Type B pancreatic cell (in vitro differentiated cells): ENCODE data around the gene ZMYND8. TPM values are rescaled to one million over a fixed set of nuclear protein-coding genes. Genes with fewer than 3 reads are reported as not detected.

ENCODE experiments used
- DNase-seq: peaks from one replicate; pipeline ENCODE4 v3.0.0; 2021; ENCODE audit warnings: mixed read lengths; ENCODE audit not compliant: unreplicated experiment; ENCODE audit errors: extremely low spot score
- H3K27ac Mint-ChIP-seq: 2 replicates; pipeline ENCODE4 v1.8.0; 2021; ENCODE audit warnings: mild to moderate bottlenecking, mixed read lengths
- H3K27me3 Mint-ChIP-seq: 2 replicates; pipeline ENCODE4 v1.8.0; 2021; ENCODE audit warnings: mixed read lengths
- H3K36me3 Mint-ChIP-seq: 2 replicates; pipeline ENCODE4 v1.8.0; 2021; ENCODE audit warnings: mixed read lengths
- H3K4me1 Mint-ChIP-seq: one replicate; pipeline ENCODE4 v1.8.0; 2021; ENCODE audit warnings: mixed read lengths; ENCODE audit not compliant: unreplicated experiment
- H3K4me3 Mint-ChIP-seq: 2 replicates; pipeline ENCODE4 v1.8.0; 2021; ENCODE audit warnings: mild to moderate bottlenecking, mixed read lengths
- H3K9me3 Mint-ChIP-seq: 2 replicates; pipeline ENCODE4 v1.8.0; 2021; ENCODE audit warnings: mixed read lengths
- CTCF ChIP-seq: fragments of 200-600 bp; sonication (generic); conservative IDR thresholded peaks from 2 replicates; pipeline ENCODE4 v1.5.0; 2021; ENCODE audit warnings: antibody characterized with exemption, mild to moderate bottlenecking
- total RNA-seq: library from RNA; stranded (reverse); gene quantifications from 2 replicates; pipeline ENCODE4 v1.2.1, GENCODE V29; 2021; ENCODE audit warnings: low replicate concordance

Gene ZMYND8
- total RNA-seq, 1 donor from 2014 or later, result 58.9 TPM

- Mint-ChIP-seq H3K36me3 (peaks cover 32% of the 10 kb centered on the region), H3K27ac (peak overlapping the region; percentile 46), H3K4me3 (peak overlapping the region; percentile 3), H3K9me3 (no peaks in the 10 kb centered on the region), H3K27me3 (no peaks in the 10 kb centered on the region), H3K4me1 (peaks cover 34% of the 10 kb centered on the region)
- DNase-seq, result no peak
- no peak for TF ChIP-seq CTCF
Observed at GRCh38 chr20:47274401-47275108, 81.9 kb downstream of the ZMYND8 start.

- Mint-ChIP-seq H3K27ac (peak overlapping the region; percentile 22), H3K4me1 (peaks cover 34% of the 10 kb centered on the region), H3K4me3 (no peak overlapping the region), H3K27me3 (no peaks in the 10 kb centered on the region), H3K9me3 (no peaks in the 10 kb centered on the region), H3K36me3 (peaks cover 32% of the 10 kb centered on the region)
- DNase-seq, result no peak
- TF ChIP-seq CTCF, result no peak
Observed at GRCh38 chr20:47273591-47274235, 82.8 kb downstream of the ZMYND8 start.

- Mint-ChIP-seq H3K4me1 (peaks cover 28% of the 10 kb centered on the region), H3K36me3 (peaks cover 25% of the 10 kb centered on the region), H3K4me3 (no peak overlapping the region), H3K9me3 (no peaks in the 10 kb centered on the region), H3K27ac (peak overlapping the region; percentile 74), H3K27me3 (no peaks in the 10 kb centered on the region)
- peak; percentile 93 for TF ChIP-seq CTCF
- no peak for DNase-seq
Observed at GRCh38 chr20:47272893-47273590, 83.5 kb downstream of the ZMYND8 start.

GRCh38 chr20:47271046-47271615 is 85.4 kb downstream of the ZMYND8 start:
- no peak for DNase-seq
- Mint-ChIP-seq H3K9me3 (no peaks in the 10 kb centered on the region), H3K4me1 (peaks cover 29% of the 10 kb centered on the region), H3K27ac (no peak overlapping the region), H3K27me3 (no peaks in the 10 kb centered on the region), H3K36me3 (peaks cover 25% of the 10 kb centered on the region), H3K4me3 (no peak overlapping the region)
- TF ChIP-seq CTCF, result no peak

GRCh38 chr20:47269309-47270165 is 87.0 kb downstream of the ZMYND8 start:
- DNase-seq, result no peak
- Mint-ChIP-seq H3K27ac (no peak overlapping the region), H3K4me3 (no peak overlapping the region), H3K27me3 (no peaks in the 10 kb centered on the region), H3K4me1 (peaks cover 25% of the 10 kb centered on the region), H3K36me3 (peaks cover 22% of the 10 kb centered on the region), H3K9me3 (no peaks in the 10 kb centered on the region)
- no peak for TF ChIP-seq CTCF
